ENCODE data around the gene WAC. TPM values are rescaled to one million over a fixed set of nuclear protein-coding genes. Genes with fewer than 3 reads are reported as not detected.
A peak's percentile ranks its signal among the peaks of the same experiment; 100 is the strongest.

Gene WAC
- total RNA-seq, 2 experiments from 2014 or later, result 95.2 to 102 TPM

DNA sequence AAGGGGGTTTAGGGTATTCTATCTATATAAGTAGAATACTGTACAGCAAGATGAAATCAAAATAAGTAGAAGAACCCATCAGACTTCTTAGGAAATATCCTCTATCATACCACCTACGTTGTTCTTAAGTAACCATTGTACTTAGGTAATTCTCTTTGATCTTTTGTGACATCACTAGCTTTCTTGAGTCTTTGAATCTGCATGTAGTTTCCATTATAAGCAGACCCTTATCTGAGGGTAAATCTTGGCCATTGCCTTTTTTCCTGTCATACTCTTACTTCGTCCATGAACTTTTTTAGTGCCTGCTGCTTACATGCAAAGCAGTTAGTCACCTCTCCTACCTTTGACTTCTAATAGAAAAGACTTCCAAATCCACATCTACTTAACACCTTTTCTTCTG lies 49.0 kb downstream of the WAC start:
- POLR2A ChIA-PET, result interaction anchor here (0.8 to 1.4 kb wide), 2 partner anchors 10 to 46 kb away, joined by 3 to 4 read pairs; no protein-coding TSS in a partner anchor
- H3K36me3 Mint-ChIP-seq (ENCODE audit: low read depth), result peaks cover 57% of the 10 kb centered on the region
- no peak overlapping the region for H3K4me3 Mint-ChIP-seq
- peak; percentile 74 for ATAC-seq
- CTCF ChIA-PET, result no interaction called here
- no peaks in the 10 kb centered on the region for H3K9me3 Mint-ChIP-seq
- TF ChIP-seq, protein P1, sequence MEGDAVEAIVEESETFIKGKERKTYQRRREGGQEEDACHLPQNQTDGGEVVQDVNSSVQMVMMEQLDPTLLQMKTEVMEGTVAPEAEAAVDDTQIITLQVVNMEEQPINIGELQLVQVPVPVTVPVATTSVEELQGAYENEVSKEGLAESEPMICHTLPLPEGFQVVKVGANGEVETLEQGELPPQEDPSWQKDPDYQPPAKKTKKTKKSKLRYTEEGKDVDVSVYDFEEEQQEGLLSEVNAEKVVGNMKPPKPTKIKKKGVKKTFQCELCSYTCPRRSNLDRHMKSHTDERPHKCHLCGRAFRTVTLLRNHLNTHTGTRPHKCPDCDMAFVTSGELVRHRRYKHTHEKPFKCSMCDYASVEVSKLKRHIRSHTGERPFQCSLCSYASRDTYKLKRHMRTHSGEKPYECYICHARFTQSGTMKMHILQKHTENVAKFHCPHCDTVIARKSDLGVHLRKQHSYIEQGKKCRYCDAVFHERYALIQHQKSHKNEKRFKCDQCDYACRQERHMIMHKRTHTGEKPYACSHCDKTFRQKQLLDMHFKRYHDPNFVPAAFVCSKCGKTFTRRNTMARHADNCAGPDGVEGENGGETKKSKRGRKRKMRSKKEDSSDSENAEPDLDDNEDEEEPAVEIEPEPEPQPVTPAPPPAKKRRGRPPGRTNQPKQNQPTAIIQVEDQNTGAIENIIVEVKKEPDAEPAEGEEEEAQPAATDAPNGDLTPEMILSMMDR (IDR thresholded peaks at IDR 0.05), result no peak
- intact Hi-C loops (cut with micrococcal nuclease), result no loop called here
- no peak for DNase-seq
- H3K4me1 Mint-ChIP-seq (ENCODE audit: low read depth), result peaks cover 66% of the 10 kb centered on the region
- H3K27ac Mint-ChIP-seq, result peak overlapping the region; percentile 76
- H3K27me3 Mint-ChIP-seq, result no peaks in the 10 kb centered on the region

DNA sequence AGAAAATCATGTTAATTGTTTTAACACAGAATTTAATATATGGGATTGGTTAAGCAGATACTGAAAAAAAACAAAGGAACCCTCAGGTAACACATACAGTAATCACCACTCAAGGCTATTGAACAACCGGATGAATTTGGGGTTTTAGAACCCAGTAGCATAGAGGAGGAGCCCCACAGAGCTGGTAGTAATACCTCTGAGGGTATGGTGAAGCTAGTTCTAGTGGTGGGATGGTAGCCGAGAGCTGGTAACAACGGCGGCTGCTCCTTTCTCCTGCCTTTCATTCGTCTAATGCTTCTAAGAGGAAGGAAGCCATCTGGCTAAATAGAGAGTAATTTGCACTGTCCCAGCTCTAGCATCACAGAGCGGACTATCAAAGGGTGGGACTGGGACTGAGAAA lies 52.2 kb downstream of the WAC start:
- H3K27me3 Mint-ChIP-seq, result no peaks in the 10 kb centered on the region
- DNase-seq, result no peak
- peaks cover 63% of the 10 kb centered on the region for H3K36me3 Mint-ChIP-seq (ENCODE audit: low read depth)
- H3K4me3 Mint-ChIP-seq, result no peak overlapping the region
- TF ChIP-seq, protein P1 (IDR thresholded peaks at IDR 0.05), result no peak
- POLR2A ChIA-PET, result no interaction called here
- peaks cover 51% of the 10 kb centered on the region for H3K4me1 Mint-ChIP-seq (ENCODE audit: low read depth)
- ATAC-seq, result no peak
- intact Hi-C loops (cut with micrococcal nuclease), result no loop called here
- H3K27ac Mint-ChIP-seq, result no peak overlapping the region
- CTCF ChIA-PET, result interaction anchor here (1.1 kb wide), 1 partner anchor 10 kb away, joined by 3 read pairs; no protein-coding TSS in a partner anchor
- no peaks in the 10 kb centered on the region for H3K9me3 Mint-ChIP-seq

DNA sequence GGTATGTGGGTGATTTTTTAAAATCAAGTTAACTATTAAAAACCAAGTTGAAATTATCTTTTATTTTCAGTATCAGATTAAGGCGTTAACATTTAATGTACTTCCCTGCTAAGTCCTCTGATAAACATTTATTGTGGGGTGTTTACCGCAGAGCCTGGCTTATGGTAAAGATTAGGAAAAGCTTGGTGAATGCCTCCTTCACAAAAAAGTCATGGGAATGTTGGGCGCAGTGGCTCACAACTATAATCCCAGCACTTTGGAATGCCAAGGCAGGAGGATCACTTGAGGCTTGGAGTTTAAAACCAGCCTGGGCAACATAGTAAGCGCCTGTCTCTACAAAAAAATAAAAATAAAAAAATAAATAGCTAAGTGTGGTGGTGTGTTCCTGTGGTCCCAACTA lies 53.3 kb downstream of the WAC start:
- CTCF ChIA-PET, result interaction anchor here (0.6 kb wide), 1 partner anchor 33 kb away, joined by 4 read pairs; no protein-coding TSS in a partner anchor
- no peaks in the 10 kb centered on the region for H3K27me3 Mint-ChIP-seq

DNA sequence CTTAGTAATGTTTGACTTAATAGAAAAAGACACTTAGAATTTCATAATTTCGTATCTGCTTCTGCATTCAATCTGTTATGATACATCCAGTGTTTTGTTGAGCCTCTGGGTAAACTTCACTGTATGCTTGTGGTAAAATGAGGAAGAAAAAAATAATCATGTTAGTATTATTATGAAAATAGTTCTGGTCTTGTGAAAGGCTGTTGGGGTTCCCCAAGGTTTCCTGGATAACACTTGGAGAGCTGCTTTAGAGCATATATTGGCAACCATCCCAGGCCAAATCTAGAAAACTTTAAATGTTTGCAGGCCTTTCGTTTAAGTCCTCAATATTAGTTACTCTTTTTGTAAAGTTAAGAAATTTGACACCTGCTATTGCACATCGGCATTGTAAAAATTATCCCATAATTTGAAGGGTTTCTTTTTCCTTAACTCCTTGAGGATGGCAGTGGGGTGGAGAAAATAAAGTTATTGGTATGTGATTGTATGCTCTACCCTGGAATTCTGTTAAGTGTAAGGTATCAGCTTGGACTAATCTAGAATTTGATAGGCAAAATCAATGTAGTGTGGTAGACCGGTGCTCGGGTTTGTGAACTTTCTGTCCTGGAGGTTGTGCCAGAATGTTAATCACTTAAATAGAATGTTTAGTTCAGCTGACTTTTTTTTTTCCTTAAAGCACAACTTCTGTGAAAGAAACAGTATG lies 54.5 kb downstream of the WAC start:
- TF ChIP-seq, protein P1 (IDR thresholded peaks at IDR 0.05), result no peak
- DNase-seq (no peak), ATAC-seq (no peak)
- Mint-ChIP-seq H3K4me3 (no peak overlapping the region), H3K36me3 (ENCODE audit: low read depth) (peaks cover 61% of the 10 kb centered on the region), H3K27ac (no peak overlapping the region), H3K9me3 (no peaks in the 10 kb centered on the region), H3K4me1 (ENCODE audit: low read depth) (peaks cover 44% of the 10 kb centered on the region), H3K27me3 (no peaks in the 10 kb centered on the region)
- ChIA-PET CTCF (no interaction called here), POLR2A (interaction anchor here (0.9 to 1.1 kb wide), 3 partner anchors 23 to 54 kb away, joined by 3 to 4 read pairs (median 3); partner anchors contain the start of gene WAC)
- intact Hi-C loops (cut with micrococcal nuclease), result no loop called here

More for the DNA sequence above, 53.3 kb downstream of the WAC start:
- intact Hi-C loops (cut with micrococcal nuclease), result no loop called here
- no peak for ATAC-seq
- Mint-ChIP-seq H3K4me3 (no peak overlapping the region), H3K27ac (no peak overlapping the region), H3K4me1 (ENCODE audit: low read depth) (peaks cover 47% of the 10 kb centered on the region), H3K9me3 (no peaks in the 10 kb centered on the region), H3K36me3 (ENCODE audit: low read depth) (peaks cover 62% of the 10 kb centered on the region)
- POLR2A ChIA-PET, result interaction anchor here (0.9 kb wide), 1 partner anchor 41 kb away, joined by 4 read pairs; no protein-coding TSS in a partner anchor
- TF ChIP-seq, protein P1 (IDR thresholded peaks at IDR 0.05), result no peak
- no peak for DNase-seq

DNA sequence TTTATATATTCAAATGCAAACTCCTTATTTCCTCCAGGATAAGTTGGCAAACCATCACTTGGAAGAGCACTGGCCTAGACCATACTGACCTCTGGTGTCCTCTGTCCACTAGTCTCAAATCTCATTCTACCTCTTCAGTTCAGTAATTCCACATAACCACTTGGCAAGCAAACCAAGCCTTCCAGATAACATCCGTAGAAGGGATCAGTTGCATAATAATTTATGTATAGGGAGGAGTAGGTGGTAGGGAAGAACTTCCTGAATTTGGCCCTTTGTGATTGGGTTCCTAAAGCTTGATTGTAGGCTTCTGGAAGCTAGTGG lies 55.0 kb downstream of the WAC start:
- H3K27ac Mint-ChIP-seq, result peak overlapping the region; percentile 30
- DNase-seq (no peak), ATAC-seq (no peak)
- no peak overlapping the region for H3K4me3 Mint-ChIP-seq
- CTCF ChIA-PET, result no interaction called here
- H3K9me3 Mint-ChIP-seq, result no peaks in the 10 kb centered on the region
- peaks cover 43% of the 10 kb centered on the region for H3K4me1 Mint-ChIP-seq (ENCODE audit: low read depth)
- H3K36me3 Mint-ChIP-seq (ENCODE audit: low read depth), result peaks cover 60% of the 10 kb centered on the region
- intact Hi-C loops (cut with micrococcal nuclease), result no loop called here
- POLR2A ChIA-PET, result interaction anchor here (0.9 to 1.1 kb wide), 3 partner anchors 23 to 55 kb away, joined by 3 to 4 read pairs (median 3); partner anchors contain the start of gene WAC
- H3K27me3 Mint-ChIP-seq, result no peaks in the 10 kb centered on the region
- TF ChIP-seq, protein P1 (IDR thresholded peaks at IDR 0.05), result no peak
